GM12874 (cell line): ENCODE measurements around the gene WDR90.

Experiments used
- TF ChIP-seq, protein P1 (sequence below): IDR thresholded peaks from 2 replicates; pipeline ENCODE4 v1.5.1; 2011; ENCODE audit warnings: low read depth, mild to moderate bottlenecking, control low read depth, low read length, moderate library complexity; ENCODE audit not compliant: insufficient read depth

WDR90 gene

DNA sequence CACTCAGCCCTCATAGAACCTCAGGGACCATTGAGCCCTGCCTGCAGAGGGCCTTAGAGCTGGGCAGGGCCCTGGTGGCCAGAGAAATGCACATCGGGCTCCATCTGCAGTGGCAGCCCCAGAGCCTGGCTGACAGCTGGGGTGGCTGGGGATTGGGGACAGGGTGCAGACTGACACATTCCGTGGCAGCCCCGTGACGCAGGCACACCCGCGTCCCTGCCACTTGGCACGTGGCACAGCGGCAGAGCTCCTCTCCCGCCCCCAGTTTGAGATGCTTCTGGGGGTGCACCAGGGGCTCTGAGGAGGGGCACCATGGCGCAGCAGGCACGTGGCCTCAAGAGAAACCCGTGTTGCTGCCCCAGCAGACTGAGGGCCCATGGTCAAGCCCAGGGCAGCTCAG is 54.2 kb downstream of the WDR90 start:
- TF ChIP-seq, protein P1, sequence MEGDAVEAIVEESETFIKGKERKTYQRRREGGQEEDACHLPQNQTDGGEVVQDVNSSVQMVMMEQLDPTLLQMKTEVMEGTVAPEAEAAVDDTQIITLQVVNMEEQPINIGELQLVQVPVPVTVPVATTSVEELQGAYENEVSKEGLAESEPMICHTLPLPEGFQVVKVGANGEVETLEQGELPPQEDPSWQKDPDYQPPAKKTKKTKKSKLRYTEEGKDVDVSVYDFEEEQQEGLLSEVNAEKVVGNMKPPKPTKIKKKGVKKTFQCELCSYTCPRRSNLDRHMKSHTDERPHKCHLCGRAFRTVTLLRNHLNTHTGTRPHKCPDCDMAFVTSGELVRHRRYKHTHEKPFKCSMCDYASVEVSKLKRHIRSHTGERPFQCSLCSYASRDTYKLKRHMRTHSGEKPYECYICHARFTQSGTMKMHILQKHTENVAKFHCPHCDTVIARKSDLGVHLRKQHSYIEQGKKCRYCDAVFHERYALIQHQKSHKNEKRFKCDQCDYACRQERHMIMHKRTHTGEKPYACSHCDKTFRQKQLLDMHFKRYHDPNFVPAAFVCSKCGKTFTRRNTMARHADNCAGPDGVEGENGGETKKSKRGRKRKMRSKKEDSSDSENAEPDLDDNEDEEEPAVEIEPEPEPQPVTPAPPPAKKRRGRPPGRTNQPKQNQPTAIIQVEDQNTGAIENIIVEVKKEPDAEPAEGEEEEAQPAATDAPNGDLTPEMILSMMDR: no peak

DNA sequence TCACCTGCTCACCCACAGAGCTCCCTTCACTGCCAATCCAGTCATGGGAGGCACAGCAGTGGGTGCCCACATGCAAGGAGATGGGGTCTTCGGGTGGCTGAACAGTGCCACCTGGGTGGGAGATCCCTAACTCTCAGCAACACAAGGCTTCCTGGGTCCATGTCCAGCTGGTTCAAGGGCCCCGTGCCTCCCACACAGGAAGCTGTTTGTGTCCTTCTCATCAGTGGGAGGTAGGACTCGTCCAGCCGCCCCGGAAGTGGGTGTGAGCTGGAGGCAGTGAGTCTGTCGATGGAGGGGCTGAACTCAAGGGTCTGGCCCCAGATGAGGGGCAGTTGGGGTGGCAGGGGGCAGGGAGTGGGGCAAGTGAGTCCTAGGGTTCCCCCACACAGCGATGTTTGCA is 54.9 kb downstream of the WDR90 start:
- TF ChIP-seq, protein P1: no peak

DNA sequence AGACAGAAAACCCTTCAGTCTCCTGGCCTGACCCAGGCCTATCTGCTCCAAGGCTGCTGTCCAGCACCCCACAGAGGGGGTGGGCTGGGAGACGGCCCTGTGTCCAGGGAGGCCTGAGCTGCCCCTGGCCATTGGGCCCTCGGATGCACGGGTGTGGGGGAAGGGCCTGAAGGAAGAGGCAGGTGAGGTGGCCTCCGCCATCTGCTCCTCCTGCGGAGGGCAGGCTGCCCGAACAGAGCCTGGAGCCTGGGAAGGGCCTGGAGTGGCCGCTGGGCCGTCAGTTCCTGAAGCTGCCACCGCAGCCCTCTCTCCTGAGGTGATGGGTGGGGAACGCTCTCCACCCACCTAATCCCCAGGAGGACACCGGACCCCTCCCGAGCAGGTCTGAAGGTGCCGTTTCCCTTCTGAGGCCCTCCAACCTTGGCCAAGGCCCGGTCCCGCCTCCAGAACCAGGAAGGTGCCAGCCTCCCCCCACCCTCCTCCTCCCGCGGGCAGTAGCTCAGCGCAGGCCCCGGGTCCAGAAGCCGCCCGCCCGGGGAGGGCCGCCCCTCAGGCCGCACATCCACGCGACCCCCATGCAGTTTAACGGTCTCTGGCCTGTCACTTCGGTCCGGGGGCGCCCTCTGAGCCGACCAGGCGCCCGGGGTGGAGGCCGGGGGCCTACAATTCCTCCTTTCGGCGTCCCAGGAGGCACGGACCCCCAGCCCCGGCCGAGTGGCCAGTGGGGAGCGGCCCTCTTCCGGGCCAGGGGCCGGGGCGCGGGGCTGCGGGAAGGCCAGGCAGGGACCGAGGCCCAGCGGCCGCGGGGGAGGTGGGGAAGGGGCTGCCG is 55.6 kb downstream of the WDR90 start:
- TF ChIP-seq, protein P1: no peak

DNA sequence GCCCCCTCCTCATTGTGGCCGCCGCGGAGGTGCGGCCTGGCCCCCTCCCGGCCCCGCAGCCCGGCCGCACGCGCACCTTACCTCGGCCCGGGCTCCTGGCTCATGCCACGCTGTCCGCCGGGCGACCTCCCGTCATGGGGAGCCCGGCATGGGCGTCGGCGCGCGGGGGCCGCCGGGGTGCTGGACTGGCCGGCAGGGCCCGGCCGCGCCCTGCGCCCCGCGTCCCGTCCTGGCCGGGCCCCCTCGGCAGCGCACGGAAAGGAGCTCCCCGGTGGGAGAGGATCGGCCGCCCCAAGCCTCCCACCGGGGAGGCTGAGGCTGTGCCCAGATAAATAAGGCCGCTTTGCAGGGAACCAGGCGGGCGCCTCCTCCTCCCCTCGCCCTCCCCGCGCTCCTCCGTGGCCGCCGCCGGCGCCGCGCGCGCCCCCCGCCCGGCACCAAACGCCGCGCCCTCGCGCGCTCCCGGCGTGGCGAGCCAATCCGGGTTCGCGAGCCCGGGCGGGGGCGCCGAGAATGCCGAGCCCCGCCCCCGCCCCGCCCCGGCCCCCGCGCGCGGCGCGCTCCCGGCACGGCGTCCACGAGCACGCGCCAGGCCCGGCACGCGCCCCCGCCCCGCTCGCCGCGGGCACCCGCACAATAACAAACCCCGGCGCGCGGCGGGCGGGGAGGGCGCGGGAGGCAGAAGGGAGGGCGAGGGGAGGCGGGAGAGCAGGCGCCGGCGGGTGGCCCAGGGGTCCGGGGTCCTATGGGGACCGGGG is 56.4 kb downstream of the WDR90 start, which contains the start of gene FBXL16:
Gene FBXL16, minus strand, starts transcription at position 371 of the 758 bp plus-strand sequence. CDS start 8,396 bp downstream, outside the sequence.
- TF ChIP-seq, protein P1: no peak

DNA sequence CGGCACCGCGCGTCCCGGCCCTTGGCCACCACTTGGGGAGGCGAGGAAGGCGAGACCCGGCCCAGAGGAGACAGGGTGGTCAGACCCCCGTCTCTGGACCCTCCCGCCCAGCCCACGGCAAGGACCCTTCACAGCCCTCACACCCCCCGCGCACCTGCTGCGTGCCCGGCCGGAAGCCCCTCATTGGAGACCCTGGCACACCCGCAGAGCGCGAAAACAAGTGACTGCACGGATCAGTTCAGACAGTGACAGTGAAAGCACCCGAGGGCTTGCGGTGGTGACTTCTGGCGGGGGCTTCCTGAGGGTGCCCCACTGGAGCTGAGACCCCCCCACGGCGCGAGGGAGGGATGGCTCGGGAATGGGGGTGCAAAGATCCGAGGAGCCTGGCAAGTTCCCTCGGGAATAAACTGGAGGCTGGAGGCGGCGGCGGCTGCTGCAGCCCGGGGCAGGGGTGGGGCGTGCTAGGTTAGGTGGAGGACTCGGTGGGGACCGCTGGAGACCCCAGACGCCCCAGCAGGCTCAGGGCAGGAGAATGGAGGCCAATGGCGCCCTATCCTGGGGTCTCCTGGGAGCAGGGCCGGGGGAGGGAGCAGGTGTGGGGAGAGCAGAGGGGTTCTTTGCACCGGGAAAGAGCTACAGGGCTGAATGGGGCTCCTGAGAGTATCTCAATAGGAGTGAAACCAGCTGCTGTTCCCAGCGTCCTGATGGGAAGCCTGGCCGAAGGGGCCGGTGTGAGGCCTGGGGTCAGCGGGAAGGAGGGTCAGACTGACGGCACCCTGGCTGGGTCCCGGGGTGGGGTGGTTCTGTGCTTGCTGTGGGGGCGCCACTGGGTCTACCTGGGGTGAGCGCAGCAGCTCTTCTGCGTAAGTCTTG is 57.3 kb downstream of the WDR90 start:
- TF ChIP-seq, protein P1: no peak

DNA sequence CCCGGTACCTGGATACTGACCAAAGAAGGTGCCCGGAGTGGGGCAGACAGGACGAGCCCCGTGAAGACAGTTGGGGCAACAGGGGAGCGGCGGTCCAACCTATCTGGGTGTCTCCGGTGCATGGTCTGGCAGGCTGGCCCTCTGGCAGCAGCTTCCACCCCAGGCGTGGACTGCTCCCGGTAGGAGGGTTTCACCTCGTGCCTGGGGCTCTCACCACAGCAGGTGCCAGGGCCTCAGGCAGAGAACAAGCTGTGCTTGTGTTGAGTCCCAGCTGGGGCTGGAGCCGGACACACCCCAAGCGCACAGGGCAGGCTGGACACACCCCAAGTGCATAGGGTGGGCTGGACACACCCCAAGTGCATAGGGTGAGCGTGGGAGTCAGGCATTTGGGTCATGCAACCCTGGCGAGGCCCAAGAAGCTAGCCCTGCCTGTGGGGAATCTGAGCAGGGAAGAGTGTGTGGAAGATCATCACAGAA is 57.9 kb downstream of the WDR90 start:
- TF ChIP-seq, protein P1: no peak
